Right ventricle myocardium inferior (tissue), 1 donor: ENCODE results near the gene SLC20A1. TPM values are rescaled to one million over a fixed set of nuclear protein-coding genes. Genes with fewer than 3 reads are reported as not detected.
"Not testable (repeated sequence)": the region's sequence is repeated elsewhere in the genome, so short reads cannot be mapped to it uniquely, and the experiment has no call there.

Experiments
- ATAC-seq: fragments of 200-7000 bp; cut with Tn5 transposase; one replicate; pipeline ENCODE4 v1.9.1; 2020; ENCODE audit warnings: mild to moderate bottlenecking, moderate library complexity
- DNase-seq: peaks from one replicate; pipeline ENCODE4 v3.0.0; 2021; ENCODE audit errors: missing footprints
- intact Hi-C: fragments of 100-400 bp; cut with DNase I; formaldehyde crosslinking; loops from one replicate; pipeline ENCODE4 v1.11.0; 2022
- total RNA-seq: library from RNA; stranded (reverse); fragmentation: NEBNext Ultra II Directional; extraction: Animal tissue kit (Norgen Biotek cat#: 25700); gene quantifications from one replicate; pipeline ENCODE4 v1.2.1, GENCODE V29; 2021
- donor health status: DM: no; HTN: yes; CAD: no; lungs with severe emphysema.

Gene SLC20A1
- total RNA-seq, 1 donor from 2014 or later: 10.2 TPM

DNA sequence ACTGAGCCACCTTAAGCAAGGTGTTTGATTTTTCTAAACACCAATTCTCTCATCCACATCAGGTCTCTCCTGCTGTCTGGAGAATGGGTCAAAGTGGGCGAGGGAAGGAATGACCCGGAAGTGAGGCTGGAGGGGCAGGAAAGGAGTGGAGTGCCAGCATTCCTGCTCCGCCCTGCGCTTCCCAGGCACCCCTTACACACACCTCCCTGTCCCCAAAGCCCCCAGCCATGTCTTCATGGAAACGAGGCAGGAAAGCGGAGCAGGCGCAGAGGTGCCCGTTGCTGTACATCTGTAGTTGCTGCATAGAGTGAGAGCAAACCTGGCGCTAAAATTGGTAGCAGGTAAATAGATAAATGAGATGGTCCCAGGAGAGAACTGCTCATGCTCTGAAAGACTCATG lies 47.9 kb downstream of the SLC20A1 start:
- intact Hi-C loops: no loop called here
- no peak for DNase-seq
- no peak for ATAC-seq

DNA sequence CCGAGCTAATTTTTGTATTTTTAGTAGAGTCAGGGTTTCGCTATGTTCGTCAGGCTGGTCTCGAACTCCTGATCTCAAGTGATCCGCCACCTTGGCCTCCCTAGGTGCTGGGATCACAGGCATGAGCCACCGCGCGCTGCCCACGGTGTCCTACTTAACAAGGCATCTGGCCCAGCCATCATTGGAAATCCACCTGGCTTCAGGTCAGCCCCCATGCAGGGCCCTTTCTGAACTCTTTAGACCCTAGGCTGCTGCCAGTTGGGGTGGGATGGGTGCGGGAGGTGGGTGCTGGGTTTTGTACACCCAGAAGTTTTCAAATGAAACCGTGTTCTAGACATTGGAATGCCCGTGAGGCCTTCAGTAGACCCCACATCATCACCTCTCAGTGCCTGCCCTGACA lies 48.4 kb downstream of the SLC20A1 start:
- no peak for ATAC-seq
- DNase-seq: no peak
- intact Hi-C loops: no loop called here

GRCh38 chr2:112698834-112699515 lies 53.2 kb downstream of the SLC20A1 start:
- ATAC-seq: no peak
- no peak for DNase-seq
- intact Hi-C loops: no loop called here

DNA sequence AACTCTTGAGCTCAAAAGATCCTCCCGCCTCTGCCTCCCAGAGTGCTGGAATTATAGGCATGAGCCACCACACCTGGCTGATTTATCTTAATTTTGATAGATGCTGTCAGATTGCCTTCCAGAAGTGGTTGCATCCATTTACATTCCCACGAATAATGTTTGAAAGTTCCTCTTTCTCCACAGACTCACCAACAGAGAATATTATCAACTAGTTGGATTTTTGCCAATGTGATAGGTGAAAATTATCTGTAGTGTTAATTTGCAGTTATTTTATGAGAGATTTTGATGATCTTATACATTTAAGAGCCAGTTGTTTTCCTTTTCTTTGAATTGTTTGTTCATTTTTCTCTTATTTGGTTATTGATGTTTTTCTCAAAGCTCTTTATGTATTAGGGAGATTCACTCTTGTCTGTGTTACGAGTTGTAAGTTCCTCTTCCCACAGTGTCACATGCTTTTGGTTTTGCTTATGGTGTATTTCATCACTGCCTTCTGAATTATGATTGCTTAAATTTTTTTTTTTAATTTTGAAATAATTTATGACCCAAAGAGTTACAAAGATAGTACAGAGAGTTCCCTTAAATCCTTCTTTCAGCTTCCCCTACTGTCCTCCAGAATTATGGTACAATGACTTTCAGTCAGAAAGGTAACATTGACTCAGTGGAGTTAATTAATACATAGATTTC lies 54.4 kb downstream of the SLC20A1 start:
- intact Hi-C loops: no loop called here
- ATAC-seq (no peak), DNase-seq (no peak)

DNA sequence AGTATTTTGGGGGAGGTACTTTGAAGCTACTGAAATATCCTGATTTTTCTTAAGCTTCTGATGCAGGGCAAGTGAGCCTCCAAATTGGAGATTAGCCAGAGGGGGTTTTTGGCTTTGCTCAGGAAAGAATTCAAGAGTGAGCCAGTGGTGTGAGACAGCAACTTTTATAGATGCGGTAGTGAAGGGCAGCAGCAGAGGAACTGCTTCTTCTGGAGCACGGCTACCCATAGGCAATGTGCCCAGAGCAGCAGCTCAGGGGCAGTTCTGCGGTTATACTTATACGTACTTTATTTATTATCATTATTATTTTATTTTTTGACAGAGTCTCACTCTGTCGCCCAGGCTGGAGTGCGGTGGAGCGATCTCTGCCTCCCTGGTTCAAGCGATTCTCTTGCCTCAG lies 55.3 kb downstream of the SLC20A1 start:
- ATAC-seq (no peak), DNase-seq (no peak)
- intact Hi-C loops: no loop called here

GRCh38 chr2:112703684-112704083 lies 57.9 kb downstream of the SLC20A1 start:
- intact Hi-C loops: no loop called here
- no peak for DNase-seq
- ATAC-seq: no peak

DNA sequence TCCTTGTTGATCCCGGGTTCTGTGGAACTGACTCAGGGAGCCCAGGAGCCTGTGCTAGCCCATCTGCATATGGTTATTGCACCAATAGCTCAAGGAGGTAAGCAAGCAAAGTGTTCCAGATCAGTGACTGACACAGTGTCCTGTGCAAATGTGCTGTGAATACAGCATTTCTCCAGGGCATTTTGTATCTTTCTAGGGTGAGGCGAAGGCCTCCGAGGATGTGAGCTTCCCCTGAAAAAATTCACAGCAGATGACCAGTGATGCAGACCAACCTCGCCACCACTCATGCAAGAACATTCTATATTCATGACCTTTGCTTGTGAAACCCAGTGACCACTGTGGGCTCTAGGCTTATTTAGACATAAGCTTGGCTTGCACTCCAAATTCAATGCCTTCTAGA lies 59.8 kb downstream of the SLC20A1 start:
- no peak for DNase-seq
- ATAC-seq: no peak
- intact Hi-C loops: no loop called here

- intact Hi-C loops: no loop called here
- ATAC-seq (no peak), DNase-seq (no peak)
Observed at GRCh38 chr2:112706170-112706664, 60.5 kb downstream of the SLC20A1 start.

DNA sequence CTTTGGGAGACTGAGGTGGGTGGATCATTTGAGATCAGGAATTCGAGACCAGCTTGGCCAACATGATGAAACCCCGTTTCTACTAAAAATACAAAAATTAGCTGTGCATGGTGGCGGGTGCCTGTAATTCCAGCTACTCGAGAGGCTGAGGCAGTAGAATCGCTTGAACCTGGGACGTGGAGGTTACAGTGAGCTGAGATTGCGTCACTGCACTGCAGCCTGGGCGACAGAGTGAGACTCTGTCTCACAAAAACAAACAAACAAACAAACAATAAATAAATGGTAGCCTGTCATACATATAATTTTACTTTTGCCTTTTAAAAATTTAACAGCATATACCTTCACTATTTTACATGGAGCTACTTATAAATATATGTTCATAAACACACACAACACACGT lies 61.2 kb downstream of the SLC20A1 start:
- DNase-seq, intact Hi-C loops, ATAC-seq: not testable (repeated sequence)

GRCh38 chr2:112708968-112709367 lies 63.2 kb downstream of the SLC20A1 start:
- DNase-seq (no peak), ATAC-seq (no peak)
- intact Hi-C loops: no loop called here

GRCh38 chr2:112709703-112710102 lies 64.0 kb downstream of the SLC20A1 start:
- no peak for ATAC-seq
- no peak for DNase-seq
- intact Hi-C loops: no loop called here

DNA sequence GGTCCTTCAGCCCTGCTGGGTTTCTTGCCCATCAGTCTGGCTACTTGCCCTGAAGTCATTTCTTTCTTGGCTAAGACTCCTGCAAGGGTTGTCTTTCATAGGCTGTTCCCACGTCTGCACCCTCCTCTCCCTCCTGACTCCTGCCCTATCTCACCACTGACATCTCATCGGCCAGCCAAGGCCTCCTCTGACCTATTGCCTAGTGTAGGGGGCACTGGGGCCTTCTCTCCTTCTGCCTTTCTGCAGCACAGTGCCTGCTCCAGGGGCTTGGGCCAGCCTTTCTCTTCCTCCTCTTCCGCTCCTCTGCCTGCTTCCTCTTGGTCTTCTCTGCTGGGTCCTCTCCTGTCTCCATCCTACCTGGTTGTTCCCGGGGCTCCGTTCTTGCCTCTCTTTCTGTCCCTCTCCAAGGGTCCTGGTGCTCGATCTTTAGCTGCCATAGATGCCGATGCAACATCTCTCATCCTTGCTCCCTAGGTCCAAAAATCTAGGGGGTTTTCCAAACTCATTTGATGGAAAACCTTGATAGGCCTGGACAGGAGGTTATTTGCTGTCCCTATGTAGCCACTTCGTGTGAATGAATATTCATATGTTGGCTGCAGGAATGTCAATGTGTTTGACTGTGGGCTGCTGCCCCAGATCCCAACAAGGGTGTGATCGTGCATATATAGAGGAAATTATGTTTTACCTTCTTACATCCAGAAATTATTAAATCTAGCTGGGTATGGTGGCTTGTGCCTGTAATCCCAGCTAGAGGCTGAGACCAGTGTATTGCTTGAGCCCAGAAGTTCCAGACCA lies 65.4 kb downstream of the SLC20A1 start:
- DNase-seq: no peak
- no peak for ATAC-seq
- intact Hi-C loops: no loop called here

- ATAC-seq (no peak), DNase-seq (no peak)
- intact Hi-C loops: no loop called here
Observed at GRCh38 chr2:112712465-112712864, 66.7 kb downstream of the SLC20A1 start.

- intact Hi-C loops: no loop called here
- ATAC-seq (no peak), DNase-seq (no peak)
Observed at GRCh38 chr2:112712903-112713584, 67.3 kb downstream of the SLC20A1 start.

Other genes starting within 250 kb of the SLC20A1 start
- gene RGPD8, start 212.3 kb upstream of the SLC20A1 start, total RNA-seq: 4.8 TPM
- 52.0 TPM for gene TTL, start 163.8 kb upstream of the SLC20A1 start, total RNA-seq
- gene POLR1B, start 103.5 kb upstream of the SLC20A1 start, total RNA-seq: 9.7 TPM
- 20.8 TPM for gene CHCHD5, start 61.3 kb upstream of the SLC20A1 start, total RNA-seq
- gene NT5DC4, start 75.1 kb downstream of the SLC20A1 start, total RNA-seq: not detected
- gene CKAP2L, start 118.7 kb downstream of the SLC20A1 start, total RNA-seq: 1.3 TPM
- gene IL1A, start 138.6 kb downstream of the SLC20A1 start, total RNA-seq: not detected
- gene IL1B, start 190.8 kb downstream of the SLC20A1 start, total RNA-seq: not detected